ENCODE data around the gene ITCH.
"Not testable (repeated sequence)": the region's sequence is repeated elsewhere in the genome, so short reads cannot be mapped to it uniquely, and the experiment has no call there.

ITCH gene

DNA sequence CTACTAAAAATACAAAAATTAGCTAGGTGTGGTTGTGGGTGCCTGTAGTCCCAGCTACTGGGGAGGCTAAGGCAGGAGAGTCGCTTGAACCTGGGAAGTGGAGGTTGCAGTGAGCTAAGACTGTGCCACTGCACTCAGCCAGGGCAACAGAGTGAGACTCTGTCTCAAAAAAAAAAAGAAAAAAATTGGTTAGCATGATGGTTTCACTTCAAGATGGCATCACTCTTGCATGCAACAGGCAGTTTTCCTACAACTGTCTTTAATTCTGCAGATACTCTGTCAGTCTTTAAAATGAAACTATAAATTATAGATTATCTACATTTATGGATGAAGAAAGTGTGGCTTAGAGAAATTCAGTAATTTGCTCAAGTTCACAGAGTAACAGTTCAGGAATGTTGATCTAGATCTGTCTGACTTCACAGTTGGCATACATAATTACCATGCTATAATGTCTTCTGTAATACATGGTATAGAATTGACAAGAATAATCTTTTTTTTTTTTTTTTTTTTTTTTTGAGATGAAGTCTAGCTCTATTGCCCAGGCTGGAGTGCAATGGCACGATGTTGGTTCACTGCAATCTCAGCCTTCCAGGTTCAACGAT, 27.0 kb downstream of the ITCH start:
- Histone ChIP-seq H3K27me3 (no peaks in the 10 kb centered on the region), H3K4me3 (ENCODE audit: low read depth in 1 of 2, low read length in 1 of 2) (no peak overlapping the region), H3K36me3 (peaks cover 42% of the 10 kb centered on the region), H3K4me1 (ENCODE audit: control insufficient read depth in 1 of 2, insufficient read depth in 1 of 2, low read depth in 1 of 2, low read length in 1 of 2) (peaks cover 7 to 11% of the 10 kb centered on the region in 2 experiments), H3K27ac (no peak overlapping the region), H3K9me3 (no peaks in the 10 kb centered on the region)
- TF ChIP-seq, protein P1, sequence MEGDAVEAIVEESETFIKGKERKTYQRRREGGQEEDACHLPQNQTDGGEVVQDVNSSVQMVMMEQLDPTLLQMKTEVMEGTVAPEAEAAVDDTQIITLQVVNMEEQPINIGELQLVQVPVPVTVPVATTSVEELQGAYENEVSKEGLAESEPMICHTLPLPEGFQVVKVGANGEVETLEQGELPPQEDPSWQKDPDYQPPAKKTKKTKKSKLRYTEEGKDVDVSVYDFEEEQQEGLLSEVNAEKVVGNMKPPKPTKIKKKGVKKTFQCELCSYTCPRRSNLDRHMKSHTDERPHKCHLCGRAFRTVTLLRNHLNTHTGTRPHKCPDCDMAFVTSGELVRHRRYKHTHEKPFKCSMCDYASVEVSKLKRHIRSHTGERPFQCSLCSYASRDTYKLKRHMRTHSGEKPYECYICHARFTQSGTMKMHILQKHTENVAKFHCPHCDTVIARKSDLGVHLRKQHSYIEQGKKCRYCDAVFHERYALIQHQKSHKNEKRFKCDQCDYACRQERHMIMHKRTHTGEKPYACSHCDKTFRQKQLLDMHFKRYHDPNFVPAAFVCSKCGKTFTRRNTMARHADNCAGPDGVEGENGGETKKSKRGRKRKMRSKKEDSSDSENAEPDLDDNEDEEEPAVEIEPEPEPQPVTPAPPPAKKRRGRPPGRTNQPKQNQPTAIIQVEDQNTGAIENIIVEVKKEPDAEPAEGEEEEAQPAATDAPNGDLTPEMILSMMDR (IDR thresholded peaks at IDR 0.05): no peak

DNA sequence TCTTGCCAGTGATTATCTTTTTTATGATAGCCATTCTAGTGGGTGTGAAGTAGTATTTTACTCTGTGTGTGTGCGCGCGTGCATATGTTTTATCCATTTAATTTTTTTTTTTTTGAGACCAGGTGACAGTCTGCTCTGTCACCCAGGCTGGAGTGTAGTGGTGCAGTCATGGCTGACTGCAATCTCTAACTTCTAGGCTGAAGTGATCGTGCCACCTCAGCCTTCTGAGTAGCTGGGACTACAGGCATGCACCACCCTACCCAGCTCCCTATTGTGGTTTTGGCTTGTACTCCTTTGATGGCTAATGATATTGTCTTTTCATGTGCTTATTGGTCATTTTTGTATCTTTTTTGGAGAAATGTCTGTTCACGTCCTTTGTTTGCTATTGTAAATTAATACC, 33.3 kb downstream of the ITCH start:
- Histone ChIP-seq H3K27me3 (no peaks in the 10 kb centered on the region), H3K4me1 (ENCODE audit: control insufficient read depth in 1 of 2, insufficient read depth in 1 of 2, low read depth in 1 of 2, low read length in 1 of 2) (no peaks in the 10 kb centered on the region), H3K27ac (no peak overlapping the region), H3K36me3 (peaks cover 64% of the 10 kb centered on the region), H3K9me3 (no peaks in the 10 kb centered on the region), H3K4me3 (ENCODE audit: low read depth in 1 of 2, low read length in 1 of 2) (no peak overlapping the region)
- TF ChIP-seq, protein P1 (IDR thresholded peaks at IDR 0.05): no peak

DNA sequence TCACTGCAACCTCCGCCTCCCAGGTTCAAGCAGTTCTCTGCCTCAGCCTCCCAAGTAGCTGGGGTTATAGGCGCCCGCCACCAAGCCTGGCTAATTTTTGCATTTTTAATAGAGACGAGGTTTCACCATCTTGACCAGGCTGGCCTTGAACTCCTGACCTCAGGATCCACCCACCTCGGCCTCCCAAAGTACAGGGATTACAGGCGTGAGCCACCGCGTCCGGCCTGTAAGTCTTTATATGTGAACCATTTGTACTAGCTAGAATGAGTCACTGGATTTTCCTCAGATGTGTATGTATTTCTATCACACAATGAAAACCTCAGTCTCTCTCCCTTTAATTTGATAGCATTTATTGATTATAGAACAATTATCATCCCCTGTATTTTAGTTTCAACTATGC, 34.0 kb downstream of the ITCH start:
- H3K36me3 ChIP-seq: peaks cover 67% of the 10 kb centered on the region
- no peaks in the 10 kb centered on the region for H3K9me3 ChIP-seq
- H3K4me1 ChIP-seq (ENCODE audit: control insufficient read depth in 1 of 2, insufficient read depth in 1 of 2, low read depth in 1 of 2, low read length in 1 of 2): no peaks in the 10 kb centered on the region
- H3K27me3 ChIP-seq: no peaks in the 10 kb centered on the region
- H3K4me3 ChIP-seq (ENCODE audit: low read depth in 1 of 2, low read length in 1 of 2): no peak overlapping the region
- TF ChIP-seq, protein P1 (IDR thresholded peaks at IDR 0.05): no peak
- no peak overlapping the region for H3K27ac ChIP-seq

DNA sequence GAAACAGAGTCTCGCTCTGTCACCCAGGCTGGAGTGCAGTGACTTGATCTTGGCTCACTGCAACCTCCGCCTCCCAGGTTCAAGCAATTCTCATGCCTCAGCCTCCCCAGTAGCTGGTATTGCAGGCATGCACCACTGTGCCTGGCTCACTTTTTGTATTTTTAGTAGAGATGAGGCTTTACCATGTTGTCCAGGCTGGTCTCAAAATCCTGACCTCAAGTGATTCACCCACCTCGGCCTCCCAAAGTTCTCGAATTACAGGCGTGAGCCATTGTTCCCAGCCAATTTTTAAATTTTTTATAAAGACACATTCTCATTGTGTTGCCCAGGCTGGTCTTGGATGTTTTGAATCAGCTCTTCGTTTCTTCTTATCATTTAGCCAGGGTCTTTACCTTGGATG, 37.7 kb downstream of the ITCH start:
- not testable (repeated sequence) for H3K4me3 ChIP-seq (ENCODE audit: low read depth in 1 of 2, low read length in 1 of 2); H3K9me3 ChIP-seq; H3K27ac ChIP-seq; H3K27me3 ChIP-seq; H3K4me1 ChIP-seq (ENCODE audit: control insufficient read depth in 1 of 2, insufficient read depth in 1 of 2, low read depth in 1 of 2, low read length in 1 of 2)
- peaks cover 40% of the 10 kb centered on the region for H3K36me3 ChIP-seq

DNA sequence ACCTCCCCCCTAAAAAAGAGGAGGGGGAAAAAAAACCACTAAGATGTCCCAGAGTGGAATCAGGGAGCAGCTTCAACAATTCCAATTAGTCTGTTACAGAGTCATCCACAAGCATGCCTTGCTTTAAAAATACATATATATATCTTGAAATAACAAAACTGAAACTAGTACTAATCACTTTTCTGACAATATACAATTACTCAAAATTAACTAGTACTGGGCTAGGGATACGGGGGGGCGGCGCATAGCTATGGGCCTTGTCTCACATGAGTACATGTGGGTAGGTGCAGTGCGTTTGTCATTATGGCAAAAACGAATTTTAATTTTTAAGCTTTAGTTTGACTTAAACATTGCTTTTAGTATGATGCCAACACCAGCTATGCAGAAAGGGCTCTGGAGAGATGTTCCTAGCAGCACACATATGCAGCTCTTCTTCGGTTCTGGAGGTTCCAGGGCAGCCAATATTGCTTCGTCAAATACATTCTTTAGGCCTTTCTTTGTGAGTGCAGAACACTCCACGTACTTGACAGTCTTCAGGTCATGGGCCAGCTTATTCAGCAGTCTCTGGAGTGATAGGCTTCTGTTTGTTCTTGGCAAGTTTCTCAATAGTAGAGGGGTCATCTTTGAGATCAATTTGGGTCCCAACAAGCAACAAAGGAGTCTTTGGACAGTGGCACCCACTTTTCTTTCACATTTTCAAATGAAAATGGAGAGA, 38.8 kb downstream of the ITCH start:
- no peak overlapping the region for H3K4me3 ChIP-seq (ENCODE audit: low read depth in 1 of 2, low read length in 1 of 2)
- no peaks in the 10 kb centered on the region for H3K9me3 ChIP-seq
- H3K27me3 ChIP-seq: no peaks in the 10 kb centered on the region
- peaks cover 0 to 3% of the 10 kb centered on the region in 2 experiments for H3K4me1 ChIP-seq (ENCODE audit: control insufficient read depth in 1 of 2, insufficient read depth in 1 of 2, low read depth in 1 of 2, low read length in 1 of 2)
- no peak overlapping the region for H3K27ac ChIP-seq
- H3K36me3 ChIP-seq: peaks cover 37% of the 10 kb centered on the region
- TF ChIP-seq, protein P1 (IDR thresholded peaks at IDR 0.05): no peak

DNA sequence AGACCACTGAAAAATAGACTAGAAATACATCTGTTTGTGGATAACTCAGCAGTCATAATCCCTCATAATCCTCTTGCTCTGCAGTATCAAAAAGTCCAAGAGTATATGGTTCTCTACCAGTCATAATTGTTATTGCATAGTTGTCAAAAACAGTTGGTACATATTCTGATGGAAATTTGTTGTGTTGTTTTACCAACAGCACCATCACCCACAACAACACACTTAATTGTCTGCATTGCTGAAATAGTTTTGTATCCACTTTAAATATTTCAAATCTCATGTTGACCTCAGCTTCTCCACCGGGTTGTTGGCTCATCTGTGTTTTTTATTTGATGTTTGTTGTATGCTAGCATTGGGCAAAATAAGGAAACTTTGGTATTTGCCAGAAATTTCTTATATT, 39.4 kb downstream of the ITCH start:
- Histone ChIP-seq H3K27ac (no peak overlapping the region), H3K9me3 (no peaks in the 10 kb centered on the region), H3K27me3 (no peaks in the 10 kb centered on the region), H3K36me3 (peaks cover 32% of the 10 kb centered on the region), H3K4me3 (ENCODE audit: low read depth in 1 of 2, low read length in 1 of 2) (no peak overlapping the region), H3K4me1 (ENCODE audit: control insufficient read depth in 1 of 2, insufficient read depth in 1 of 2, low read depth in 1 of 2, low read length in 1 of 2) (peaks cover 0 to 3% of the 10 kb centered on the region in 2 experiments)
- TF ChIP-seq, protein P1 (IDR thresholded peaks at IDR 0.05): no peak
